Epithelial cell of esophagus (primary cell): Measurements from ENCODE around the gene SEPSECS.

Experiments
- DNase-seq: peaks from one replicate; pipeline ENCODE4 v3.0.0; 2010; ENCODE audit warnings: low read depth
- H3K4me3 ChIP-seq: 2 replicates; pipeline ENCODE4 v1.5.1; 2011; ENCODE audit warnings: mild to moderate bottlenecking, low read length, control low read depth
- TF ChIP-seq, protein P1 (sequence below): IDR thresholded peaks from 2 replicates; pipeline ENCODE4 v1.5.1; 2011; ENCODE audit warnings: low read depth, mild to moderate bottlenecking, low read length, control low read depth, inconsistent platforms; ENCODE audit not compliant: insufficient read depth; ENCODE audit errors: missing control alignments

The SEPSECS gene

DNA sequence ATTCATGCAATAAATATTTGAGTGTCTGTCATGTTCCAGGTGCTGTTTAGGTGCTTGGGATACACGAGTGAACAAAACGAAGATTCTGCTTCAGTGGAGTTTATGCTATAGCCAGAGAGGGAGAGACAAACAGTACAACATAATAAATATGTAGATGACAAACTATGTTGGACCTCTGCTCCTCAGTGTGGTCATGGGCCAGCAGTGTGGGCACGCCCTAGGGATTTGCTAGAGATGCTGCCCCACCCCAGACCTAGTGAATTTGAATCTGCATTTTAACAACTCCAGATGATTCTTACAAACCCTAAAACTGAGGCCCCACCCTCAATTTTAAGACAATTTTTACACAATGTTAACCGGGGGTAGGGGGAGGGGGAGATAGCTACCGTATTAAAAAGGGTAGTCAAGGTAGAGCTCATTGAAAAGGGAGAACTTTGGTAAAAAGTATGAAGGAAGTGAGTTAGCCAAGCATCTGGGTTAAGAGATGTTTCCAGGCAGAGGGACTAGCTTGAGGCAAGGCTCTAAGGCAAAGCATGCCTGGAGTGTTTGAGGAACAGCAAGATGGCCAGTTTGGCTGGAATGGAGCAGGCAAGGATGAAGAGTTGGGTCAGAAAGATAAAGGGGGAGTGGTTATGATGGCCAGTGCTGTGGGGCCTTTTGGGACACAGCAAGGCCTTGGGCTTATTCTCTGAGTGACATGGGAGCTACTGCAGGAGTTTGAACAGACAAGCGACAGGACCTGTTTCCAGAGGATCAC lies 42.4 kb downstream of the SEPSECS start:
- TF ChIP-seq, protein P1, sequence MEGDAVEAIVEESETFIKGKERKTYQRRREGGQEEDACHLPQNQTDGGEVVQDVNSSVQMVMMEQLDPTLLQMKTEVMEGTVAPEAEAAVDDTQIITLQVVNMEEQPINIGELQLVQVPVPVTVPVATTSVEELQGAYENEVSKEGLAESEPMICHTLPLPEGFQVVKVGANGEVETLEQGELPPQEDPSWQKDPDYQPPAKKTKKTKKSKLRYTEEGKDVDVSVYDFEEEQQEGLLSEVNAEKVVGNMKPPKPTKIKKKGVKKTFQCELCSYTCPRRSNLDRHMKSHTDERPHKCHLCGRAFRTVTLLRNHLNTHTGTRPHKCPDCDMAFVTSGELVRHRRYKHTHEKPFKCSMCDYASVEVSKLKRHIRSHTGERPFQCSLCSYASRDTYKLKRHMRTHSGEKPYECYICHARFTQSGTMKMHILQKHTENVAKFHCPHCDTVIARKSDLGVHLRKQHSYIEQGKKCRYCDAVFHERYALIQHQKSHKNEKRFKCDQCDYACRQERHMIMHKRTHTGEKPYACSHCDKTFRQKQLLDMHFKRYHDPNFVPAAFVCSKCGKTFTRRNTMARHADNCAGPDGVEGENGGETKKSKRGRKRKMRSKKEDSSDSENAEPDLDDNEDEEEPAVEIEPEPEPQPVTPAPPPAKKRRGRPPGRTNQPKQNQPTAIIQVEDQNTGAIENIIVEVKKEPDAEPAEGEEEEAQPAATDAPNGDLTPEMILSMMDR = no peak
- no peak overlapping the region for H3K4me3 ChIP-seq
- DNase-seq = no peak

DNA sequence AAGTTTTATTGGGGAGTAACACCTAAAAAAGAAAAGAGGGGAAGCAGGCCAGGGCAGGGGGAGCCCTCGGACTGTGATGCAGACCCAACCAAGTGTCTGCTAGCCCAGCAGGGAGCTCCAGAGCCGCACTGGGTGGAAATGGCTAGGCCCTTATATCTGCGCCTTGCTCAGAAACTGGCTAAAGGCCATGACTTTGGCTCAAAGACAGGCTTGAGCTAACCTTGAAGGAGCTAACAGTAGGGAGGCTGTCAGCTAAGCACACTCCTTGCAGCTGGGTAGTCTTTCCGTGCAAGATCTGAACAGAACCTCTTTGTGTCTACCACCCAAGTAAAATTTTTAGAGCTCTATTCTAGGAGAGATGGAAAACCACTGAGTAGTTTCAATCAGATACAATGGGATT lies 43.0 kb downstream of the SEPSECS start:
- no peak for DNase-seq
- TF ChIP-seq, protein P1 = no peak
- no peak overlapping the region for H3K4me3 ChIP-seq

DNA sequence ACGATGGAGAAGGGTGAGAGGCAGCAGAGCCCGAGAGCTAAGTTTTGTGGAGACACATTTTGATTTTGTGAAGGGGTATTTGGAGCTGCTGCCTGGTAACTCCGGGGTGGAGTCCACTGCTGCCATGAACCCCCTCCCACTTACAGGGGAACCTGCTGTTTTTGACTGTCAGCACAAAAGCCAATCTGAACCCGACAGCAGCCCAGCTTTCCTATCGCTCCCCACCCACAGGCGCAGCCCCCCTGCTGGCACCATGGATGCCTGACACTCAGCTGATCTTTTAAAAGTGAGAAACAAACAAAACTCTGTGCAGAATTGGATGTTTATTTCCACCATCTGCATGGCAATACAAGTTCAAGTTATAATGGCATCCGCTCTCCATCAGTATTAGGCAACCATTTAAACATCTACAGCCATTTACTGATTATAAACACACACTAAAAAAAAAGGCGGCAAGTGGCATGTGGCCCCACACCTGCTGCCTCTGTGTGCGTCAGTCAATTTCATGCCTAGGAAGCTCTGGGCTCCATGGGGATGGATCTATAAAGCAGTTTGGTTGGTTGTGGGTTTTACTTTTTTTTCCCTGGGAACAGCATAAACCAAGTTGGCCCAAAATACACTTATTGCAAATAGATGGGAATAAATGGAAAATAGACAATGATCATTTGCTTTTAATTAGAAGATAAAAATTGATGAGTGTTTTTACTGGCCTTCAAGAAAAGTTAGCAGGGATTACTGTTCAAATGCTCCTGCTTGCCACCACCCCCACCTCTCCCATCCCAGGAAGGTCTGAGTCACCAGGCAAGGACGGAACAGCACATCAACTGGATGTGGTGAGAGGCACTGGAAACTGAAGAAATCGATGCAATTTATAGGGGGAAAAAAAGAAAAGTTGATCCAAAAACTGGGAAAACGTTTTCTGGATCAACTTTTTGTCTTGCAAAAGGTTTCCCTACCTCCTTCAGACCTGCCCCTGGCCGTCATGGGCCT lies 46.0 kb downstream of the SEPSECS start:
- H3K4me3 ChIP-seq = no peak overlapping the region
- DNase-seq = peak; percentile 56
- TF ChIP-seq, protein P1 = no peak

DNA sequence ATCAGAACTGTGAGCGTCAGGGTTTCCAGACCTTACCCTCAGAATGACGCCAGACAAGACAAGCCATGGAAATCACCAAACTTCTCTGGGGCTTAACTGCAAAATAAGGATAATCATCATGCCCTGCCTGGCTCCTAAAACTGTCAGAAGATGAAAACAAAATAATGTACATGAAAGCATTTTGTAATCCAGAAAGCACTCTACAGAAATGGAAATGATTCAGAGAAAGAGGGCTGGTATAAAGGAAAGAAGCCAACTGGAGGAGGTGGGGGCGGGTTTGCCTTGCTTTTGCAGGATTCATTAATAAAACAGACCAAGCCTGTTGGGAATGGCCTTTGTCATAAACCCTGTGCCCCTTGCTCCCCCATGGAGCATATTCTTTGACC lies 47.3 kb downstream of the SEPSECS start:
- TF ChIP-seq, protein P1 = no peak
- H3K4me3 ChIP-seq = no peak overlapping the region
- no peak for DNase-seq

DNA sequence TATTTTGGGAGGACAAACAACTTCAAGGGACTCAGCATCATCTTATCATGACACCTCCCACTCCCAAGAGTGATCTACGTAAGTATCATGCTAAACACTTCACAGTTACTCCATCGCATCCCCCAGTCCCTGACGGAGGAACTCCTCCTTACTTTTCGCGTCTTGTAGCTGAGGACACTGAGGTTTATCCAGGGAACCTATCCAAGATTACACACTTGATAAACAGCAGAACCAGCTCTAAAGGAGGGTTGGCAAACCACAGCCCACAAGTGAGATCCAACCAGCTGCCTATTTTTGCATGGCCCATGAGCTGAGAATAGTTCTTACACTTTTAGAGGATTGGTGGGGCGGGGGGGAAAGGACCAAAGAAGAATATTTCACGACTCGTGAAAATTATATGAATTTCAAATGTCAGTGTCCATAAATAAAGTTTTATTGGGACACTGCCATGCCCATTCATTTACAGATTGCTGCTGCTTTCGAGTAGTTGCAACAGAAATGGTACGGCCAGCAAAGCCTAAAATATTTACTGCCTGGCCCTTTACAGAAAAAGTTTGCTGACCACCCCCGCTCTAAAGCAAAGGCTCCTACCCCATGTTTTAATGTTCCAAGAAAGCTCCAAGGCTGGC lies 47.8 kb downstream of the SEPSECS start:
- TF ChIP-seq, protein P1 = no peak
- no peak for DNase-seq

DNA sequence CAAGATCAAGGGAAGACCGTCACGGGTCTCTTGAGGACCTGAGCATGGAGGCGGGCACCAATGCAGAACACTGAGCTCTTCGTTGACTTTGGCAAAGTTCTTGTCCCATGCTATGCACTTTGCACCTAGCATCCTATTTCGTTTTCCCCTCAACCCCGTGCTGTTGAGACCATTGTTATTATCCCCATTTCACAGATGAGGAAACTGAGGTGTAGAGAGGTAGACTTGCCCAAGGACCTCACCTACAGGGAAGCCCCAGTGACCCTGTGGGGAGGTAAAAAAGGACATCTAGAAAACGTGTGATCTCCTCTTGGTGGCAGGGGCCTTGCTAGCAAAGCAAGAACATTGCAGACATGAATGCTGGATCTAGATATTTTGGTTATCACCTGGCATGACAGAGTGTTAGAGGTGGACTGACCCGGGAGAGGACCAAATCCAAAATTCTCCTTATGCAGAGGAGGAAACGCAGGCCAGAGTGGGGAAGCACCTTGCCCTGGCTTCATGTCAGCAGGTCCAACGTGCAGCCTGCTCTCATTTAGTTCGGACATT lies 48.5 kb downstream of the SEPSECS start:
- TF ChIP-seq, protein P1 = no peak
- DNase-seq = no peak
- H3K4me3 ChIP-seq = no peak overlapping the region

More for the DNA sequence above, 47.8 kb downstream of the SEPSECS start:
- H3K4me3 ChIP-seq = no peak overlapping the region
